Right hindlimb (tissue), 1 donor: ENCODE data around the gene SLC2A2.
"Not testable (repeated sequence)": the region's sequence is repeated elsewhere in the genome, so short reads cannot be mapped to it uniquely, and the experiment has no call there.

Experiments
- DNase-seq: peaks from one replicate; pipeline ENCODE4 v3.0.0-alpha.2; 2018

SLC2A2 gene

GRCh38 chr3:170980399-170980798, 46.1 kb downstream of the SLC2A2 start:
- DNase-seq: no peak

- no peak for DNase-seq
These were observed 48.4 kb downstream of the SLC2A2 start for GRCh38 chr3:170977949-170978745.

DNA sequence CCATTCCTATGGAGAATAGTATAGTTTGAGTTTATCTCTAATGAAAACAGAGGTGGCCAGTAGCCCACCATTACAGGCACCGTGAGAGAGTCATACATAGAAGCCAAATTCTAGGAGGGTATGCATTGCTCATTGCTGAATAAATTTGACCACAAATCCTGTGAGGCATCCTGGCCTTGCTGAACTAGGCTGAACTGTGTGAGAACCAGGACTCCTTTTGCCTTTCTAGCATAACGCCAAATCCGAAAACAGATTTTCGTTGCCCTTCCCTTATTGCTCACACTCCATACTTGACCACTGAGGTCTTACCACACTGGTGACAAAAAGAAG, 50.4 kb downstream of the SLC2A2 start:
- DNase-seq: no peak

DNA sequence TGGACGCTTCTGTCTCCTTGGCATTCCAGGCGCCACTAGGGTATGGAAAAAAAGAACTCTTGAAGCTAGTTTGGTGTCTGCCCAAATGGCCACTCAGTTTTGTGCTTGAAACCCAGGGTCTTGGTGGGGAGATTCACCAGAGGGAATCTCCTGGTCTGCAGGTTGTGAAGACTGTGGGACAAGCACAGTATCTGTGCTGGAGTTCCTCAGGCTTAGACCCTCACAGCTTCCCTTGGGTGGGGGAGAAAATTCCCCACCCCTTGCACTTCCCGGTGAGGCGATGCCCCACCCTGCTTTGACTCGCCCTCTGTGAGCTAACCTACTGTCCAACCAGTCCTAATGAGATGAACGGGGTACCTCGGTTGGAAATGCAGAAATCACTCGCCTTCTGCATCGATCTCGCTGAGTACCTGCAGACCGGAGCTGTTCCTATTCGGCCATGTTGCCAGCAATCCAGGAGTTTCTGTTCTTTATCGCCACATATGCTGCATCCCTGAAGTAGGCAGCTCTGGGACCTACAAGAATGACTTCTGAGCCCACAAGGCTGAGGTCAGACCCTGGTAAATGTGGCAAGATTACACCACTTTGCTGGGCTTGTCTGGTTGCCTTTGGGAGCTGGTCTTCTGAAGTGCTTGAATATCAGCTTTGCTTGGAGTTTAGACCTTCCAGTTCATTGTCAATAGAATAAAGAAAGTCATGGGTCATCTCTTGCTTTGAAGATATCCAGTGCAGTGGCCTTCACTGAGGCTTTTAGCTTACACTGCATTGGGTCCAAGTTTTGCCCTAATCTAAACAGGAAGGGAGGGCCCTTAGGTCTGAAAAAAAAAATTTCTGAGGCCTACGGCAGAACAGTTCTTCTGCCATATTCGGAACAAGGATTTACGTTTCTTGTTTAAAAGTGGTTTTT, 51.0 kb downstream of the SLC2A2 start:
- no peak for DNase-seq

GRCh38 chr3:170974872-170975271, 51.6 kb downstream of the SLC2A2 start:
- DNase-seq: no peak

- DNase-seq: not testable (repeated sequence)
These were observed 53.6 kb downstream of the SLC2A2 start for GRCh38 chr3:170972917-170973316.

- no peak for DNase-seq
These were observed 59.4 kb downstream of the SLC2A2 start for GRCh38 chr3:170967126-170967525.

- DNase-seq: no peak
These were observed 60.0 kb downstream of the SLC2A2 start for GRCh38 chr3:170966495-170966894.

GRCh38 chr3:170962411-170962810, 64.1 kb downstream of the SLC2A2 start:
- no peak for DNase-seq

DNA sequence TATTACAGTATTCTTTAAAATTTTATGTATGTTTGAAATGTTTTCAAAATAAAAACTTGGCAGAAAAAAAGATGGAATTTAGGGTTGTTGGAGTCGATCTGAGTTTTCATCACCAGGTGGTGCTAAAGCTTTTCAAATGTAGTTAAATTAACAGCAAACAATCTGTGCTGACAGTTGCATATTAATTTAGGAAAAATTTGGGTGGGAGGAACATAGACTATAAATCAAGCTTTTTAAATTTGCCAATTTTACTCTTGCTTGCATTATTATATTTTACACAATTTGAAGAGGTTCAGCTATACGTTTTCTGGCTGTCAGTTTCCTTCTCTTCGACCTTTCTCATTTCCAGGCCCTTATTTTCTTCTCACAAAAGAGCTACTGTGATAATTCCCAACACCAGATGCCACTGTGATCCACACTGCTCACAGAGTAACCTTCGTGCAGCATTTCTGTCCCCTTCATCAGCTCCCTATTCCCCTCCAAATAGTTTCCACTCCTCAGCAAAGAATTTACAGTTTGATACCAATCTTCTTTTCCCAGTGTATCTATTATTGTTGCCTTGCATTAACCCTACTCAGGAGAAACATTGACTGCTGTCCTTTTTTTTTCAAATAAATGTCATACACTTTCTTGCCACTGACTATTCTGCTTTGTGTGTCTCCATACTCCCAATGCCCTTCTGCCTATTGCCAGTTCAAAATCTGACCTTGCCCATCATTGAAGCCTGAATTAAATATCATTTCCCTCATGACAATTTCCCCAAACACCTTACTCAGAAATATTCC, 64.7 kb downstream of the SLC2A2 start:
- no peak for DNase-seq

GRCh38 chr3:170959457-170959856, 67.1 kb downstream of the SLC2A2 start:
- no peak for DNase-seq

GRCh38 chr3:170956647-170957046, 69.9 kb downstream of the SLC2A2 start:
- no peak for DNase-seq

DNA sequence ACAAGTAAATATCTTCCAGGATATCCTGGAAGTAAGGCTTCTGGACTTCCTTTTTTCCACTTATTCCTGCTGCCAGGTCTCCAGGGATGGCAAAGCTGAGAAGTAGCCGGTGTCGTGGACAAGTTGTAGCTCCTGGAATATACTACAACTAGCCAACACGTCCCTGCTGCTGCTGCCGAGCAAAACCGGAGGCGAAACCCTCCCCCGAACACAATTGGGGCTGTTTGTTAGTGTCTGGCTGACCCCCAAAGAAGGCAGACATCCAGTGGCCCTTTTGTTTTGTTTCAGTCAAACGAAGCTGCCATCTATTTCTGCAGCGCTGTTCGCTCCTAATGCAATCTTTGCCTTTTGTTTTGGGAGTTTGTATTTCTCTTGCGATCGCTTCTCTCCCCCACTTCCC, 72.8 kb downstream of the SLC2A2 start:
- no peak for DNase-seq

DNA sequence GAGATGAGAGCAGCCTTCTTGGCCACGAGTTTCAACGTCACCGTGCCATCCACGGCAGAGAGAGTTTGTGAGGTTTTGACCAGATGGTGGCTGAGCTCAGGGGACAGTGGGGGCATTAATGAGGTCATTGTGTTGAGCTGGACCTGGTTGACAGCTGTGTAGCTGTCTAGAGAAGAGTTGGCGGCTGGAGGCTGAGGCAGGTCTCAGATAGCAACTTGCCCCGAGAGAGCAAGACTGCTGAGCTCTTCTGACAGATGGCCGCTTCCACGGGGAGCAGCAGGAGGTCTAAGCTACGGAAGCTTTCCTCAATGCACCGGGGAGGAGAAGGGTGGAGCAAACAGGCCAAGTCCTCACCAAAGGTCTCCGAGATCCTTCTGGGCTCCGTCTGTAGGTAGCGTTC, 73.3 kb downstream of the SLC2A2 start:
- no peak for DNase-seq

GRCh38 chr3:170949211-170949610, 77.3 kb downstream of the SLC2A2 start:
- DNase-seq: no peak

- no peak for DNase-seq
These were observed 79.3 kb downstream of the SLC2A2 start for GRCh38 chr3:170947018-170947769.
